T-helper 17 cell (primary cell): ENCODE data around the gene SLC7A6. TPM values are rescaled to one million over a fixed set of nuclear protein-coding genes. Genes with fewer than 3 reads are reported as not detected.

Experiments
- ATAC-seq: fragments of 150-1000 bp; cut with Tn5 transposase; 2 replicates; pipeline ENCODE4 v1.10.0; 2021; ENCODE audit warnings: mild to moderate bottlenecking, moderate library complexity
- DNase-seq, 3 donors: peaks; one replicate each; pipeline versions ENCODE4 v3.0.0 to v3.0.0-alpha.2; 2020 to 2021
- H3K9me3 ChIP-seq: one replicate; pipeline ENCODE4 v1.7.0; 2013; ENCODE audit warnings: low read length, mild to moderate bottlenecking; ENCODE audit not compliant: control insufficient read depth, poor library complexity, severe bottlenecking
- H3K27ac Mint-ChIP-seq: one replicate; pipeline ENCODE4 v1.8.0; 2022; ENCODE audit warnings: mild to moderate bottlenecking, moderate library complexity, mixed read lengths
- H3K27me3 Mint-ChIP-seq: one replicate; pipeline ENCODE4 v1.8.0; 2022; ENCODE audit warnings: mixed read lengths
- H3K36me3 Mint-ChIP-seq: one replicate; pipeline ENCODE4 v1.8.0; 2022; ENCODE audit warnings: low read depth, mixed read lengths
- H3K4me1 Mint-ChIP-seq: one replicate; pipeline ENCODE4 v1.8.0; 2022; ENCODE audit warnings: mild to moderate bottlenecking, mixed read lengths
- H3K4me3 Mint-ChIP-seq: one replicate; pipeline ENCODE4 v1.8.0; 2022; ENCODE audit warnings: mild to moderate bottlenecking, moderate library complexity, mixed read lengths
- total RNA-seq, 4 donors: library from RNA in 2 of 4; stranded (reverse) in 2 of 4; gene quantifications; one replicate each; pipeline ENCODE4 v1.2.3 and lab custom pipeline; 2022 to 2026

SLC7A6 gene
- total RNA-seq, 2 donors from 2014 or later: 148 to 171 TPM

GRCh38 chr16:68237243-68238028, 26.9 kb upstream of the SLC7A6 start:
- Mint-ChIP-seq H3K4me1 (peaks cover 28% of the 10 kb centered on the region), H3K27ac (peak overlapping the region; percentile 53)

GRCh38 chr16:68238029-68238345, 26.3 kb upstream of the SLC7A6 start:
- Mint-ChIP-seq H3K27me3 (no peaks in the 10 kb centered on the region), H3K27ac (peak overlapping the region; percentile 53), H3K4me1 (peaks cover 28% of the 10 kb centered on the region), H3K36me3 (no peaks in the 10 kb centered on the region), H3K4me3 (peak overlapping the region; percentile 94)
- ATAC-seq (no peak), DNase-seq (peak in 1 of 3 donors; percentile 36)
- no peaks in the 10 kb centered on the region for H3K9me3 ChIP-seq

More at GRCh38 chr16:68237243-68238028, 26.9 kb upstream of the SLC7A6 start:
- no peaks in the 10 kb centered on the region for H3K9me3 ChIP-seq
- H3K4me3 Mint-ChIP-seq: peak overlapping the region; percentile 94
- H3K27me3 Mint-ChIP-seq: no peaks in the 10 kb centered on the region
- DNase-seq: peak; percentile 73 to 87 (median 84)
- H3K36me3 Mint-ChIP-seq: no peaks in the 10 kb centered on the region
- peak; percentile 79 for ATAC-seq

GRCh38 chr16:68242085-68242484, 22.2 kb upstream of the SLC7A6 start:
- ATAC-seq: no peak

GRCh38 chr16:68242926-68243858, 21.1 kb upstream of the SLC7A6 start:
- no peaks in the 10 kb centered on the region for H3K9me3 ChIP-seq
- ATAC-seq (no peak), DNase-seq (no peak)
- H3K27me3 Mint-ChIP-seq: no peaks in the 10 kb centered on the region
- H3K4me3 Mint-ChIP-seq: peak overlapping the region; percentile 98
- H3K36me3 Mint-ChIP-seq: no peaks in the 10 kb centered on the region
- peaks cover 22% of the 10 kb centered on the region for H3K4me1 Mint-ChIP-seq
- H3K27ac Mint-ChIP-seq: no peak overlapping the region

More at GRCh38 chr16:68242085-68242484, 22.2 kb upstream of the SLC7A6 start:
- DNase-seq: no peak
- H3K27me3 Mint-ChIP-seq: no peaks in the 10 kb centered on the region
- H3K4me3 Mint-ChIP-seq: peak overlapping the region; percentile 25
- no peak overlapping the region for H3K27ac Mint-ChIP-seq
- no peaks in the 10 kb centered on the region for H3K9me3 ChIP-seq
- peaks cover 27% of the 10 kb centered on the region for H3K4me1 Mint-ChIP-seq
- H3K36me3 Mint-ChIP-seq: no peaks in the 10 kb centered on the region

- Mint-ChIP-seq H3K27ac (peak overlapping the region; percentile 84), H3K4me3 (peak overlapping the region; percentile 98), H3K27me3 (no peaks in the 10 kb centered on the region), H3K4me1 (peaks cover 22% of the 10 kb centered on the region), H3K36me3 (no peaks in the 10 kb centered on the region)
- ATAC-seq (no peak), DNase-seq (no peak)
- H3K9me3 ChIP-seq: no peaks in the 10 kb centered on the region
These were observed 19.8 kb upstream of the SLC7A6 start for GRCh38 chr16:68244481-68244902.

GRCh38 chr16:68244903-68245853, 19.1 kb upstream of the SLC7A6 start, which contains the start of gene PLA2G15:
Gene PLA2G15 (plus strand): TSS chr16:68245373. CDS start chr16:68245427, 54 bp downstream.
- H3K27ac Mint-ChIP-seq: peak within 1 kb of the TSS; percentile 84
- DNase-seq (peak; percentile 92 to 97 (median 94)), ATAC-seq (peak; percentile 99)
- H3K4me1 Mint-ChIP-seq: peaks cover 20% of the 10 kb centered on the region
- H3K27me3 Mint-ChIP-seq: no peaks in the 10 kb centered on the region
- H3K4me3 Mint-ChIP-seq: peak within 1 kb of the TSS; percentile 98
- H3K9me3 ChIP-seq: no peaks in the 10 kb centered on the region
- H3K36me3 Mint-ChIP-seq: no peaks in the 10 kb centered on the region

- no peaks in the 10 kb centered on the region for H3K9me3 ChIP-seq
- no peak for ATAC-seq
- no peak for DNase-seq
- Mint-ChIP-seq H3K36me3 (peaks cover 3% of the 10 kb centered on the region), H3K27ac (peak overlapping the region; percentile 84), H3K27me3 (no peaks in the 10 kb centered on the region), H3K4me3 (peak overlapping the region; percentile 98), H3K4me1 (peaks cover 20% of the 10 kb centered on the region)
These were observed 18.2 kb upstream of the SLC7A6 start for GRCh38 chr16:68246121-68246520.

- H3K27ac Mint-ChIP-seq: no peak overlapping the region
- H3K4me3 Mint-ChIP-seq: peak overlapping the region; percentile 98
- no peak for ATAC-seq
- no peak for DNase-seq
- peaks cover 3% of the 10 kb centered on the region for H3K36me3 Mint-ChIP-seq
- H3K4me1 Mint-ChIP-seq: peaks cover 20% of the 10 kb centered on the region
- no peaks in the 10 kb centered on the region for H3K9me3 ChIP-seq
- H3K27me3 Mint-ChIP-seq: no peaks in the 10 kb centered on the region
These were observed 17.7 kb upstream of the SLC7A6 start for GRCh38 chr16:68246666-68247065.

- DNase-seq (no peak), ATAC-seq (no peak)
- H3K9me3 ChIP-seq: no peaks in the 10 kb centered on the region
- H3K27me3 Mint-ChIP-seq: no peaks in the 10 kb centered on the region
- H3K4me3 Mint-ChIP-seq: no peak overlapping the region
- peaks cover 3% of the 10 kb centered on the region for H3K36me3 Mint-ChIP-seq
- peak overlapping the region; percentile 11 for H3K27ac Mint-ChIP-seq
- peaks cover 20% of the 10 kb centered on the region for H3K4me1 Mint-ChIP-seq
These were observed 16.9 kb upstream of the SLC7A6 start for GRCh38 chr16:68247400-68247799.

- ATAC-seq: no peak
- DNase-seq: no peak
- Mint-ChIP-seq H3K36me3 (peaks cover 3% of the 10 kb centered on the region), H3K4me3 (no peak overlapping the region), H3K4me1 (peaks cover 20% of the 10 kb centered on the region), H3K27ac (peak overlapping the region; percentile 11), H3K27me3 (no peaks in the 10 kb centered on the region)
- H3K9me3 ChIP-seq: no peaks in the 10 kb centered on the region
These were observed 16.4 kb upstream of the SLC7A6 start for GRCh38 chr16:68247932-68248331.

- DNase-seq: no peak
- Mint-ChIP-seq H3K36me3 (peaks cover 3% of the 10 kb centered on the region), H3K4me3 (no peak overlapping the region), H3K27ac (no peak overlapping the region), H3K4me1 (peaks cover 19% of the 10 kb centered on the region), H3K27me3 (no peaks in the 10 kb centered on the region)
- H3K9me3 ChIP-seq: no peaks in the 10 kb centered on the region
- ATAC-seq: no peak
These were observed 15.0 kb upstream of the SLC7A6 start for GRCh38 chr16:68249371-68249770.

- Mint-ChIP-seq H3K27ac (no peak overlapping the region), H3K27me3 (no peaks in the 10 kb centered on the region), H3K4me1 (peaks cover 13% of the 10 kb centered on the region), H3K36me3 (peaks cover 3% of the 10 kb centered on the region), H3K4me3 (no peak overlapping the region)
- no peaks in the 10 kb centered on the region for H3K9me3 ChIP-seq
- no peak for ATAC-seq
- no peak for DNase-seq
These were observed 13.4 kb upstream of the SLC7A6 start for GRCh38 chr16:68250951-68251350.
